A673 (cell line): ENCODE results near the gene ST6GALNAC4. TPM values are rescaled to one million over a fixed set of nuclear protein-coding genes. Genes with fewer than 3 reads are reported as not detected.
A peak's percentile ranks its signal among the peaks of the same experiment; 100 is the strongest.

ENCODE experiments used
- BruUV-seq: library from RNA; stranded (reverse); fragments of 400-500 nt; replicated peaks from 2 replicates; lab custom pipeline; 2021; lab: Mats Ljungman, UMichigan
- CTCF ChIA-PET: fragments of 300-600 bp; sonication (Branson Sonifier 250); formaldehyde crosslinking; loops from one replicate; lab custom pipeline; 2022; ENCODE audit warnings: antibody characterized with exemption; lab: Charles Lee
- POLR2A ChIA-PET: fragments of 300-600 bp; sonication (Branson Sonifier 250); formaldehyde crosslinking; loops from one replicate; lab custom pipeline; 2022; ENCODE audit warnings: antibody characterized with exemption; ENCODE audit not compliant: low non-redundant PET; lab: Charles Lee
- DNase-seq: peaks from one replicate; pipeline ENCODE4 v3.0.0-alpha.2; 2015; ENCODE audit warnings: low spot score
- H3K27ac ChIP-seq: fragments of 200-600 bp; sonication (generic); 2 replicates; pipeline ENCODE4 v1.5.1; 2016; ENCODE audit warnings: mixed run types, low read depth, mild to moderate bottlenecking, mixed read lengths, antibody characterized with exemption, low read length; ENCODE audit not compliant: poor library complexity, severe bottlenecking
- H3K27me3 ChIP-seq: fragments of 200-600 bp; sonication (generic); replicated peaks from 2 replicates; pipeline ENCODE4 v1.6.1; 2017; ENCODE audit warnings: mixed run types, low read depth, mild to moderate bottlenecking, mixed read lengths, antibody characterized with exemption, low read length; ENCODE audit not compliant: insufficient read depth, poor library complexity
- H3K36me3 ChIP-seq: fragments of 200-600 bp; sonication (generic); 2 replicates; pipeline ENCODE4 v1.6.1; 2016; ENCODE audit warnings: mixed run types, mild to moderate bottlenecking, mixed read lengths, antibody characterized with exemption, low read length; ENCODE audit not compliant: insufficient read depth, poor library complexity, severe bottlenecking
- H3K4me1 ChIP-seq: fragments of 200-600 bp; sonication (generic); 2 replicates; pipeline ENCODE4 v1.6.1; 2017; ENCODE audit warnings: mixed run types, mild to moderate bottlenecking, mixed read lengths, antibody characterized with exemption, low read length; ENCODE audit not compliant: insufficient read depth, poor library complexity, severe bottlenecking
- H3K4me3 ChIP-seq: fragments of 200-600 bp; sonication (generic); 2 replicates; pipeline ENCODE4 v1.5.1; 2016; ENCODE audit warnings: low read depth, mixed run types, mild to moderate bottlenecking, mixed read lengths, low read length; ENCODE audit not compliant: poor library complexity, severe bottlenecking
- H3K9me3 ChIP-seq: fragments of 200-600 bp; sonication (generic); 2 replicates; pipeline ENCODE4 v1.6.1; 2016; ENCODE audit warnings: mixed run types, low read depth, mild to moderate bottlenecking, mixed read lengths, antibody characterized with exemption, low read length; ENCODE audit not compliant: poor library complexity, severe bottlenecking
- EZH2 ChIP-seq: fragments of 200-600 bp; sonication (generic); IDR thresholded peaks from 2 replicates; pipeline ENCODE4 v1.6.1; 2017; ENCODE audit warnings: borderline replicate concordance, low read depth, mild to moderate bottlenecking, mixed read lengths, antibody characterized with exemption, low read length; ENCODE audit not compliant: poor library complexity, severe bottlenecking
- intact Hi-C: fragments of 100-400 bp; cut with micrococcal nuclease; formaldehyde crosslinking; loops from one replicate; pipeline ENCODE4 v1.10.0; 2022; ENCODE audit not compliant: unreplicated experiment
- total RNA-seq: library from RNA; stranded (reverse); gene quantifications from 2 replicates; pipeline ENCODE4 v1.2.3, GENCODE V29; 2021
- TF ChIP-seq, protein P1 (sequence below): fragments of 300-800, 200-600 bp; sonication (generic); conservative IDR thresholded peaks from 2 replicates; pipeline ENCODE4 v1.5.1; 2017; ENCODE audit warnings: low read depth, mild to moderate bottlenecking, antibody characterized with exemption, low read length, moderate library complexity, mixed read lengths

ST6GALNAC4 gene
- total RNA-seq, 1 experiment from 2014 or later: 11.8 TPM

GRCh38 chr9:127899128-127899943 lies 17.5 kb downstream of the ST6GALNAC4 start, which contains the start of gene ST6GALNAC6:
Gene ST6GALNAC6, minus strand, starts transcription at chr9:127899603. Its CDS starts 1,622 bp downstream, at chr9:127897981.
- no peaks in the 10 kb centered on the region for H3K27me3 ChIP-seq
- CTCF ChIA-PET: no interaction called here
- POLR2A ChIA-PET: no interaction called here

GRCh38 chr9:127898433-127899127 lies 18.3 kb downstream of the ST6GALNAC4 start:
- peak overlapping the region; percentile 85 for H3K27ac ChIP-seq
- peak overlapping the region; percentile 96 for H3K4me3 ChIP-seq
- no peaks in the 10 kb centered on the region for H3K27me3 ChIP-seq
- TF ChIP-seq, protein P1, sequence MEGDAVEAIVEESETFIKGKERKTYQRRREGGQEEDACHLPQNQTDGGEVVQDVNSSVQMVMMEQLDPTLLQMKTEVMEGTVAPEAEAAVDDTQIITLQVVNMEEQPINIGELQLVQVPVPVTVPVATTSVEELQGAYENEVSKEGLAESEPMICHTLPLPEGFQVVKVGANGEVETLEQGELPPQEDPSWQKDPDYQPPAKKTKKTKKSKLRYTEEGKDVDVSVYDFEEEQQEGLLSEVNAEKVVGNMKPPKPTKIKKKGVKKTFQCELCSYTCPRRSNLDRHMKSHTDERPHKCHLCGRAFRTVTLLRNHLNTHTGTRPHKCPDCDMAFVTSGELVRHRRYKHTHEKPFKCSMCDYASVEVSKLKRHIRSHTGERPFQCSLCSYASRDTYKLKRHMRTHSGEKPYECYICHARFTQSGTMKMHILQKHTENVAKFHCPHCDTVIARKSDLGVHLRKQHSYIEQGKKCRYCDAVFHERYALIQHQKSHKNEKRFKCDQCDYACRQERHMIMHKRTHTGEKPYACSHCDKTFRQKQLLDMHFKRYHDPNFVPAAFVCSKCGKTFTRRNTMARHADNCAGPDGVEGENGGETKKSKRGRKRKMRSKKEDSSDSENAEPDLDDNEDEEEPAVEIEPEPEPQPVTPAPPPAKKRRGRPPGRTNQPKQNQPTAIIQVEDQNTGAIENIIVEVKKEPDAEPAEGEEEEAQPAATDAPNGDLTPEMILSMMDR: no peak
- no peak for TF ChIP-seq EZH2
- peaks cover 7% of the 10 kb centered on the region for H3K9me3 ChIP-seq
- ChIA-PET POLR2A (no interaction called here), CTCF (no interaction called here)
- H3K36me3 ChIP-seq: peaks cover 34% of the 10 kb centered on the region
- no TSS peak for BruUV-seq
- DNase-seq: peak; percentile 47
- intact Hi-C loops: no loop called here
- peaks cover 9% of the 10 kb centered on the region for H3K4me1 ChIP-seq

More at GRCh38 chr9:127899128-127899943, 17.5 kb downstream of the ST6GALNAC4 start, which contains the start of gene ST6GALNAC6:
- peak; percentile 85 for DNase-seq
- Histone ChIP-seq H3K9me3 (peaks cover 7% of the 10 kb centered on the region), H3K36me3 (peaks cover 26% of the 10 kb centered on the region), H3K4me1 (peaks cover 9% of the 10 kb centered on the region), H3K4me3 (peak within 1 kb of the TSS; percentile 96), H3K27ac (peak within 1 kb of the TSS; percentile 85)
- intact Hi-C loops: no loop called here
- TF ChIP-seq EZH2: no peak
- TF ChIP-seq, protein P1: no peak
- BruUV-seq: no TSS peak

GRCh38 chr9:127897193-127897692 lies 19.6 kb downstream of the ST6GALNAC4 start:
- no TSS peak for BruUV-seq
- peaks cover 47% of the 10 kb centered on the region for H3K36me3 ChIP-seq
- no peak for TF ChIP-seq EZH2
- TF ChIP-seq, protein P1: no peak
- POLR2A ChIA-PET: interaction anchor here (0.6 kb wide), 1 partner anchor 170 kb away, joined by 10 read pairs; no protein-coding TSS in a partner anchor
- H3K4me3 ChIP-seq: no peak overlapping the region
- H3K9me3 ChIP-seq: peaks cover 15% of the 10 kb centered on the region
- CTCF ChIA-PET: interaction anchor here (0.6 kb wide), 2 partner anchors 27 to 524 kb away, joined by 7 to 9 read pairs; partner anchors contain the start of gene CERCAM
- intact Hi-C loops: no loop called here
- peak; percentile 82 for DNase-seq
- peak overlapping the region; percentile 59 for H3K27ac ChIP-seq
- no peaks in the 10 kb centered on the region for H3K27me3 ChIP-seq
- peaks cover 9% of the 10 kb centered on the region for H3K4me1 ChIP-seq
